Urothelium cell line (cell line): ENCODE results near the gene VCP.

Experiments
- DNase-seq: peaks from one replicate; pipeline ENCODE4 v3.0.0; 2011; ENCODE audit warnings: low spot score, mixed read lengths
- FAIRE-seq: peaks from 2 replicates; lab custom pipeline; 2011; peaks lifted over from hg19 to GRCh38; lab: Jason Lieb, UNC

VCP gene

DNA sequence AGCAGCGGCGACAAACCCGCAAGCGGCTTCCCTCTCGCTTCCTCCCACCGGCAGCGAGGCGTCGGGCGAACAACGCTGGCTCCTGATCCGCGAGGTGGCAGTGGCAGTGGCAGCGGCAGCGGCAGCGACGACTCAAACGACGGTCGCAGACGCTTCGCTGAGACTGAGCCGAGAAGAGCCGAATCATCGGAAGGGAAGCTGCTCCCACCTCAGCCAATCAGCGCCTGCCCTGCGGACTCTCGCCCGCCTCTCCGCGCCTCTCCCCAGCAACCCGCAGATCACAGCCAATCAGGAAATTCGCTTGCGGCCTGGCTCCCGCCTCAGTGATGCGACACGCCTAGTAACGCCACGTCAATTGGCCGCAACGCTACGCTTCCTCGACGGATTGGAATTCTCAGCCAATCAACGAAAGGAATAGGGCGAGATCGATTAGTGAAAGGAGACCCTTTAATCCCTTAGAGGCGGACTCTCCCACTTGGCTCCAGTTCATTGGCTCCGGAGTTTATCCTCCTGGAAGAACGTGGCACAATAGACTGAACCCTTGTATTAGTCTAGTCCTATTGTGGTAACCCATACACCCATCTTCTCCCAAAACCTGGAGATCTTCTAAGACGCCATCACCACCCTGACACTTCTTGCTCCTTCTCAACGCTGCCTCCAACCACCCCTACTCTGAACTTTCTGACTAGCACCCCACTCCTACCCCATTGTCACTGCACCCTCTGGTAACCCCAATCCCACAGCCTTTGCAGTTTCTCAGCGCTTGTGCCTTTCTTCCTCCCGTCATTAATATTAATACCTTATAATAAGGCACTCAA lies at the start of gene VCP:
Gene VCP (minus strand): TSS at position 165 of the 818 bp plus-strand sequence. CDS start 272 bp downstream, outside the sequence.
- DNase-seq: peak; percentile 100
- peak; percentile 87 for FAIRE-seq

DNA sequence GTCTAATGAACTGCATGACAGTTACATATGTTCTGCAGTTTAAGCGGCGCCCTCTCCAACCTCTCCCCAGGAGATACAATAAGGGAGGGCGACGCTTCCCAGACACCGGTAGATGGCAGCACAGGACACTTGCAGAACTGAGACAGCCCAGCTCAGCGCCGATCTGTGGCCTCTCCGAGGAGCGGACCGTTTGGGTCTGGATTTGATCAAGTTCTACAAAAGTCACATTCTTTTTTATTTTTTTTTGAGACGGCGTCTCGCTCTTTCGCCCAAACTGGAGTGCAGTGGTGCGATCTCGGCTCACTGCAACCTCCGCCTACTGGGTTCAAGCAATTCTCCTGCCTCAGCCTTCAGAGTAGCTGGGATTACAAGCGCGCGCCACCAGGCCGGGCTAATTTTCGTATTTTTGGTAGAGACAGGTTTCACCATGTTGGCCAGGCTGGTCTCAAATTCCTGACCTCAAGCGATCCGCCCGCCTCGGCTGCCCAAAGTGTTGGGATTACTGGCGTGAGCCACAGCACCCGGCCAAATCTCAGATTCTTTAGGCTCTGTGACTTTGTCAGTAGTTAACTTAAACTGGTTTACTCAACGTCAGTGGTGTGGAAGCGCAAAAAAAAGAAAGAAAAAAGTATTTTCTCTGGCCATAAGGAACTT lies 44.6 kb upstream of the VCP start:
- FAIRE-seq: no peak

GRCh38 chr9:35116539-35116897 lies 44.1 kb upstream of the VCP start:
- FAIRE-seq: no peak
- no peak for DNase-seq

More for the DNA sequence above, 44.6 kb upstream of the VCP start:
- peak; percentile 86 for DNase-seq

GRCh38 chr9:35115680-35116538 lies 43.5 kb upstream of the VCP start, which contains the start of gene ATOSB:
TSS of gene ATOSB (minus strand) at chr9:35115862. CDS start at chr9:35108274, 7,588 bp downstream.
- DNase-seq: peak; percentile 93
- FAIRE-seq: peak; percentile 95

DNA sequence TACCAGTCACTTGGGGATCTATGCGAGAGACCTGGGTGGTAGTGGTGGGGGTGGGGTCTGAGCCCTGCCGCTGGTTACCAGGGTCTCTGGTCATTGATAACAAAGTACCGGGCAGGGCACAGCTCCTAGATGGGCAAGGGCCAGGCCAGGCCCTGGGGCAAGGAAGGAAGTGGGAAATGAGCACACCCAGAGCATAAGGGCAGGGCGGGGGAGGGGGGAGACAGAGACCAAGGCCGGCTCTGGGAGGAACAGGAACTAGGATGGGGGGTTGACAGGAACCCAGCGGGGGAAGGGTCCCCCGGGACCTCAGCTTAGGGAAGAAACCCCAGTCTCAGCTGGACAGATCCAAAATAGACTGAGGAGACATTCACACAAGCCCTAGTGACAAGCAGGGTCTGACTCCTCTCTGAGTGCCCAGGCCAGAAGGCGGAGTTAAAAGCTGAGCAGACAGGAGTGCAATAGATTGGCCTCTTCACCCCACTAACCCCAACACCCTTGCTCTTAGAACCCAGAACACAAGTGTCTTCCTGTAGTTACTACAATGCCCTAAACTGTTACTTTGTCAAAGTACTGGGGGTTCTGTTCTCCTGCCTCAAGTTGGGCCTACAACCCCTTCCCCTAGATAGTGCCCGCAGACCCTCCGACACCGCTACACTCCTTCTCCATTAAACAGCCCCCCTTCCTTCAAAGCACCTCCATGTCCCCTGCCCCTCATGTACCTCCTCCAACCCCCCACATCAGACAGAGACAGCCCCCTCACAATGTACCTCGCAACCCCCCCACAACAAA lies 42.6 kb upstream of the VCP start:
- DNase-seq (no peak), FAIRE-seq (no peak)

GRCh38 chr9:35114113-35114839 lies 41.9 kb upstream of the VCP start:
- FAIRE-seq (no peak), DNase-seq (peak; percentile 78)

GRCh38 chr9:35112257-35113020 lies 40.0 kb upstream of the VCP start:
- DNase-seq (no peak), FAIRE-seq (no peak)

DNA sequence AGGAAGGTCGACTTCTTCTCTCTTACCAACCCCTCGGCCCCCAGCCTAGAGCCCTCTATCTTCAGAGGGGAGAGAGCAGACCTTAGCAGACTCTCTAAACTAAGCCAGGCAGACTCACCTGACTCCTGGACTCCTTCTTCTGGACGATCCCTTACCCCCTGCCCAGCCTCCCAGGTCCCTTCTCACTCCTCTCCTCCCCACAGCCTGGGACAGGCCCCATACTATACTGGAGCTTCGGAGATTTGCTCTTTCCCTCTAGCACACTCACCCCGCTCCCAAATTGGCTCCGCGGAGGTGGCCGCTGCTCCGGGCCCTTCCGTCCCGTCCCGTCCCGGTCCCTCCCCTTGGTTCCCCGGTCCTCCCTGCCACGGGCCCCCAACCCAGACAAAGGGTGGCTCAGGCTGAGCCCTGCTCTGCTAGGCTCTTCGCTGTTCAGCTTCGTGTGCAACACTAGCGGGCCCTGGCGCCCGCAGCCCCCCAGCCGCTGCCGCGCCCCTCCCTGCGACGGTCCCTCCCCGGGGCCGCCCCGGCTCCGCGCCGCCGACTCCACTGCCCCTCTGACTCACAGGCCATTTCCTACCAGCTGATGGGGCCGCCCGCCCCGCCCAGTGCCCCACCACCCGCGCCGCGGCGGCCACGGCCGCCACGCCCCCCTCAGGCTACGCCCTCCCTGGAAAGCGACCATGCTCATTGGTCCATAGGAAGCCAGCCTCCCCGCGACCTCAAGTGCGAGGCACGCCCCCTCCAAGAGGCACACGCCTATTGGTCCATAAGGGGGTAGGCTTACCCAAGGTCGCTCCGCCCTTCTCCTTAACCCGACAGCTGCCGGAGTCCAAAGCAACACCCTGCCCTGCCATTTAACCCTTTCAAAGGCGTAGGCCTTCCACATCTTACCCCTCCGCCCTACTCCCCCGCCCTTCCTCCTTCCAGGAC lies 38.8 kb upstream of the VCP start:
- DNase-seq: peak; percentile 97
- FAIRE-seq: peak; percentile 97

DNA sequence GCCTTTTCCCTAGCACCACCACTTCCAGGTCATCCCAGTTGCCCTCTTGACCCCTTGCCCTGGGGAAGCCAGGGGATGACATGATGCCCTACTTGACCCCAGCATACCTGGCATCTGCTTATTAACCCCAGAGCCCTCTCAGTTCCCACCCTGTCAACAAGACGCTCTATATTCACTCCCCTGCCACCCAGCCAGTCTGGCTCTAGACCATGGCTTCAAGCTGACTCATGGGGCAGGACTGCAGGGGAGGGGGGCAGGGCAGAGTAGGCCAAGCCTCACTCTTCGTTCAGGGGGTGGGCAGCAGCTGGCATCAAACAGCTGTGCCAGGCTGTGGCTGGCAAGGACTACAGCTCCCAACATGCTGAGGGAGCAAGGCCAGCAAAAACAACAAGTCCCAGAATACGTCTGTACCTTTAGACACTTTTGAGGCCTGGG lies 37.9 kb upstream of the VCP start:
- peak; percentile 76 for FAIRE-seq
- peak; percentile 60 for DNase-seq

DNA sequence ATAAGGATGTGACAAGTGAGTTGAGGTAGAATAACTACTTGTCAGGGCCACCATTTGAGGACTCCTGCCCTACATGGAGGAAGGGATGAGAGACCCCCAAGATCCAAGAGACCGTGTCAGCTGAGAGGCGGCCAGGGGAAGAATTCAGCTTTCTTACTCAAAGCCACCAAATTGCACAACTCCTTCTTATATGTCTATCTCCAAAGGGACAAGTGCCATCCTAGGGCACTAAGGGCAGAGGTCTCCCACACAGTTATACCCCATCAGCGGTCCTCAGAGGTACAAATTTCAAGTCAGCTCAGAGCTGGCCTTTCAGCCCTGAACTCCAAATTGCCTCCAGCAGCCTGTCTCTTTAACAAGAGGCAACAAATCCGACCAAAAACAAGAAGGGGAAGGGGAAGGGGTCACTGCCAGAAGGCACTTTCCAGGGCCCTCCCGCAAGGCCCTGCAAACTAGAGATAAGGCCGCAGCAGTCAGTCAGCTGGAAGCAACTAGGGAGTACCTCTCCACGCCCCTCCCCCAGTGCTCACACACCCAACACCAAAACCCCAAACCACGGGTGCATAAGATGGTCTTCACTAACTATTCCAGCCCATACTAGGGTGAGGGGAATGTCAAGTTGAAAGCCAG lies 36.6 kb upstream of the VCP start:
- no peak for FAIRE-seq
- no peak for DNase-seq

GRCh38 chr9:35108461-35108860 lies 36.0 kb upstream of the VCP start:
- FAIRE-seq (no peak), DNase-seq (no peak)

- FAIRE-seq (no peak), DNase-seq (no peak)
Observed at GRCh38 chr9:35107297-35108290, 35.2 kb upstream of the VCP start.

DNA sequence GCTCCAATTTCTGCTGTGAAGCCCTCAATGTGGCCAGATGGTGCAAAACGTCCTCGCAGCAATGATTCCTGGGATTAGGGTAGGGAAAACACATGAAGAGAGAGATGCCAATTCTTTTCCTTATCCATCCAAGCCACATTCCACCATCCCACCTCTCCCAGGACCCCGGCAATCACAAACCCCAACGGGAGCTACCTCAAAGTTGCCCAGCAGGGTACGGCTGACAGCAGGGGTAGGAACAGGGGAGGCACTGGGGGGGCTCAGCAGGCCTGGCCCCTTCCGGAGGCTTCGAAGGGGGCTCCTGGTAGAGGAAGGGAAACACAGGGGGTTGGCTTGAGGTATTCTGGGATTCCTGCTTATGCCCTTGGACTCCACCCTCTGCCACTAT lies 33.9 kb upstream of the VCP start:
- no peak for FAIRE-seq
- DNase-seq: no peak

- no peak for FAIRE-seq
- no peak for DNase-seq
Observed at GRCh38 chr9:35105571-35106342, 33.3 kb upstream of the VCP start.

GRCh38 chr9:35105126-35105525 lies 32.7 kb upstream of the VCP start:
- no peak for DNase-seq
- no peak for FAIRE-seq

GRCh38 chr9:35104586-35104985 lies 32.2 kb upstream of the VCP start:
- DNase-seq (no peak), FAIRE-seq (no peak)
